ENCODE data around the gene SPANXN3. TPM values are rescaled to one million over a fixed set of nuclear protein-coding genes. Genes with fewer than 3 reads are reported as not detected.
"Not testable (repeated sequence)": the region's sequence is repeated elsewhere in the genome, so short reads cannot be mapped to it uniquely, and the experiment has no call there.

SPANXN3 gene, protein sequence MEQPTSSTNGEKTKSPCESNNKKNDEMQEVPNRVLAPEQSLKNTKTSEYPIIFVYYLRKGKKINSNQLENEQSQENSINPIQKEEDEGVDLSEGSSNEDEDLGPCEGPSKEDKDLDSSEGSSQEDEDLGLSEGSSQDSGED
- total RNA-seq = not detected
- not detected for polyA plus RNA-seq (ENCODE audit: insufficient read depth, low read depth, low replicate concordance)
- long read RNA-seq, donor 1 = 0 reads
- long read RNA-seq, donor 2 = 0 reads
- long read RNA-seq, donor 3 = 0 reads
- long read RNA-seq, donor 4 = 0 reads
- long read RNA-seq, donor 5 = 0 reads
- long read RNA-seq, donor 6 = 0 reads
- long read RNA-seq, donor 7 = 0 reads
- long read RNA-seq, donor 8 = 0 reads
- long read RNA-seq, donor 9 = 0 reads
- long read RNA-seq, donor 10 = 0 reads

DNA sequence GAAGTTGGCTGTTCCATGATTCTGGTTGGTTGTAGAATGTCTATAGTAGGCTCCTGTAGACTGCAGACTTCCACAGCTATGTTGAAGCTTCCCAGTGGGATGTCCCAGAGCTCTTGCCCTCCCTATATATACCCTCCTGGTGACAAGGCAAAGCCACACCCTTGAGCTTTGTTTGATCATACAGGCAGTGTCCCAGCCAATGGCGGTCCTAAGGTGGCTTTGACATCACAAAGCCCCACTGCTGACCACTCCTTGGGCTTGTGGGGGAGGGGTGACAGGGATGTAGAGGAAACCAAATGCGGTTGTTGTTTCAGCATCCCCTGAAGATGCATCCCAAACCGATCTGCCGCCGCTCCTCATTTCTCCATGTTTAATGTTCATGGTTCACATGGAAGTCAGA lies at the start of gene SPANXN3:
Gene SPANXN3 (minus strand): TSS at position 101 of the 400 bp plus-strand sequence. CDS start 84 bp downstream, at position 17.
- H3K9ac ChIP-seq (ENCODE audit: low read length in 3 of 3); DNase-seq; H3K9me3 ChIP-seq (ENCODE audit: control insufficient read depth in 2 of 3, insufficient read depth in 1 of 3, low read length in 3 of 3); H3K27ac ChIP-seq (ENCODE audit: low read depth in 2 of 2, low read length in 2 of 2); intact Hi-C loops (cut with DNase I); FAIRE-seq; H3K36me3 ChIP-seq (ENCODE audit: control insufficient read depth in 2 of 3, insufficient read depth in 3 of 3, low read length in 3 of 3); H3K4me1 ChIP-seq (ENCODE audit: control insufficient read depth in 2 of 3, insufficient read depth in 2 of 3, low read depth in 1 of 3, low read length in 3 of 3); H3K4me3 ChIP-seq (ENCODE audit: low read length in 3 of 3); H3K27me3 ChIP-seq (ENCODE audit: control insufficient read depth, insufficient read depth, low read length): not testable (repeated sequence)

GRCh38 chrX:143536176-143536575 lies 18.9 kb upstream of the SPANXN3 start:
- Histone ChIP-seq H3K27me3 (ENCODE audit: control insufficient read depth, insufficient read depth, low read length) (no peaks in the 10 kb centered on the region), H3K4me3 (ENCODE audit: low read length in 3 of 3) (no peak overlapping the region), H3K4me1 (ENCODE audit: control insufficient read depth in 2 of 3, insufficient read depth in 2 of 3, low read depth in 1 of 3, low read length in 3 of 3) (no peaks in the 10 kb centered on the region), H3K36me3 (ENCODE audit: control insufficient read depth in 2 of 3, insufficient read depth in 3 of 3, low read length in 3 of 3) (no peaks in the 10 kb centered on the region), H3K9ac (ENCODE audit: low read length in 3 of 3) (no peak overlapping the region), H3K27ac (ENCODE audit: low read depth in 2 of 2, low read length in 2 of 2) (no peak overlapping the region), H3K9me3 (ENCODE audit: control insufficient read depth in 2 of 3, insufficient read depth in 1 of 3, low read length in 3 of 3) (no peaks in the 10 kb centered on the region)
- TF ChIP-seq, protein P1, sequence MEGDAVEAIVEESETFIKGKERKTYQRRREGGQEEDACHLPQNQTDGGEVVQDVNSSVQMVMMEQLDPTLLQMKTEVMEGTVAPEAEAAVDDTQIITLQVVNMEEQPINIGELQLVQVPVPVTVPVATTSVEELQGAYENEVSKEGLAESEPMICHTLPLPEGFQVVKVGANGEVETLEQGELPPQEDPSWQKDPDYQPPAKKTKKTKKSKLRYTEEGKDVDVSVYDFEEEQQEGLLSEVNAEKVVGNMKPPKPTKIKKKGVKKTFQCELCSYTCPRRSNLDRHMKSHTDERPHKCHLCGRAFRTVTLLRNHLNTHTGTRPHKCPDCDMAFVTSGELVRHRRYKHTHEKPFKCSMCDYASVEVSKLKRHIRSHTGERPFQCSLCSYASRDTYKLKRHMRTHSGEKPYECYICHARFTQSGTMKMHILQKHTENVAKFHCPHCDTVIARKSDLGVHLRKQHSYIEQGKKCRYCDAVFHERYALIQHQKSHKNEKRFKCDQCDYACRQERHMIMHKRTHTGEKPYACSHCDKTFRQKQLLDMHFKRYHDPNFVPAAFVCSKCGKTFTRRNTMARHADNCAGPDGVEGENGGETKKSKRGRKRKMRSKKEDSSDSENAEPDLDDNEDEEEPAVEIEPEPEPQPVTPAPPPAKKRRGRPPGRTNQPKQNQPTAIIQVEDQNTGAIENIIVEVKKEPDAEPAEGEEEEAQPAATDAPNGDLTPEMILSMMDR (IDR thresholded peaks at IDR 0.05; ENCODE audit: borderline replicate concordance, extremely low read depth, insufficient read depth) = no peak
- intact Hi-C loops (cut with DNase I) = no loop called here
- no peak for DNase-seq
- FAIRE-seq = no peak

DNA sequence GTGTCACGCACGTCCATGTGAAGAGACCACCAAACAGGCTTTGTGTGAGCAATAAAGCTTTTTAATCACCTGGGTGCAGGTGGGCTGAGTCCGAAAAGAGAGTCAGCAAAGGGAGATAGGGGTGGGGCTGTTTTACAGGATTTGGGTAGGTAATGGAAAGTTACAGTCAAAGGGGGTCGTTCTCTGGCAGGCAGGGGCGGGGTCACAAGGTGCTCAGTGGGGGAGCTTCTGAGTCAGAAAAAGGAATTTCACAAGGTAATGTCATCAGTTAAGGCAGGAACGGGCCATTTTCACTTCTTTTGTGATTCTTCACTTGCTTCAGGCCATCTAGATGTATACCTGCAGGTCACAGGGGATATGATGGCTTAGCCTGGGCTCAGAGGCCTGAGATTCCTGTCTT lies 15.1 kb downstream of the SPANXN3 start:
- H3K4me1 ChIP-seq (ENCODE audit: control insufficient read depth in 2 of 3, insufficient read depth in 2 of 3, low read depth in 1 of 3, low read length in 3 of 3); H3K9me3 ChIP-seq (ENCODE audit: control insufficient read depth in 2 of 3, insufficient read depth in 1 of 3, low read length in 3 of 3); H3K36me3 ChIP-seq (ENCODE audit: control insufficient read depth in 2 of 3, insufficient read depth in 3 of 3, low read length in 3 of 3); FAIRE-seq; H3K9ac ChIP-seq (ENCODE audit: low read length in 3 of 3); DNase-seq; intact Hi-C loops (cut with DNase I); H3K4me3 ChIP-seq (ENCODE audit: low read length in 3 of 3); H3K27ac ChIP-seq (ENCODE audit: low read depth in 2 of 2, low read length in 2 of 2); H3K27me3 ChIP-seq (ENCODE audit: control insufficient read depth, insufficient read depth, low read length): not testable (repeated sequence)

GRCh38 chrX:143500751-143501150 lies 16.5 kb downstream of the SPANXN3 start:
- H3K4me1 ChIP-seq (ENCODE audit: control insufficient read depth in 2 of 3, insufficient read depth in 2 of 3, low read depth in 1 of 3, low read length in 3 of 3) = no peaks in the 10 kb centered on the region
- no peaks in the 10 kb centered on the region for H3K9me3 ChIP-seq (ENCODE audit: control insufficient read depth in 2 of 3, insufficient read depth in 1 of 3, low read length in 3 of 3)
- H3K4me3 ChIP-seq (ENCODE audit: low read length in 3 of 3) = no peak overlapping the region
- H3K27me3 ChIP-seq (ENCODE audit: control insufficient read depth, insufficient read depth, low read length) = no peaks in the 10 kb centered on the region
- FAIRE-seq (no peak), DNase-seq (no peak)
- TF ChIP-seq, protein P1 (IDR thresholded peaks at IDR 0.05; ENCODE audit: borderline replicate concordance, extremely low read depth, insufficient read depth) = no peak
- intact Hi-C loops (cut with DNase I) = no loop called here
- no peak overlapping the region for H3K27ac ChIP-seq (ENCODE audit: low read depth in 2 of 2, low read length in 2 of 2)
- H3K9ac ChIP-seq (ENCODE audit: low read length in 3 of 3) = no peak overlapping the region
- no peaks in the 10 kb centered on the region for H3K36me3 ChIP-seq (ENCODE audit: control insufficient read depth in 2 of 3, insufficient read depth in 3 of 3, low read length in 3 of 3)
